HT-29 (cell line): ENCODE measurements around the gene SLC27A2. TPM values are rescaled to one million over a fixed set of nuclear protein-coding genes. Genes with fewer than 3 reads are reported as not detected.
"Not testable (repeated sequence)": the region's sequence is repeated elsewhere in the genome, so short reads cannot be mapped to it uniquely, and the experiment has no call there.

ENCODE experiments used
- DNase-seq: peaks from one replicate; pipeline ENCODE4 v3.0.0-alpha.2; 2015; ENCODE audit warnings: low spot score
- total RNA-seq: library from RNA; depleted of rRNA; stranded (reverse); fragments of >200 nt; shearing (Covaris generic); gene quantifications from 2 replicates; pipeline ENCODE4 v1.2.3, GENCODE V29; 2014

The SLC27A2 gene
- total RNA-seq, 1 experiment from 2014 or later, result 56.0 TPM

DNA sequence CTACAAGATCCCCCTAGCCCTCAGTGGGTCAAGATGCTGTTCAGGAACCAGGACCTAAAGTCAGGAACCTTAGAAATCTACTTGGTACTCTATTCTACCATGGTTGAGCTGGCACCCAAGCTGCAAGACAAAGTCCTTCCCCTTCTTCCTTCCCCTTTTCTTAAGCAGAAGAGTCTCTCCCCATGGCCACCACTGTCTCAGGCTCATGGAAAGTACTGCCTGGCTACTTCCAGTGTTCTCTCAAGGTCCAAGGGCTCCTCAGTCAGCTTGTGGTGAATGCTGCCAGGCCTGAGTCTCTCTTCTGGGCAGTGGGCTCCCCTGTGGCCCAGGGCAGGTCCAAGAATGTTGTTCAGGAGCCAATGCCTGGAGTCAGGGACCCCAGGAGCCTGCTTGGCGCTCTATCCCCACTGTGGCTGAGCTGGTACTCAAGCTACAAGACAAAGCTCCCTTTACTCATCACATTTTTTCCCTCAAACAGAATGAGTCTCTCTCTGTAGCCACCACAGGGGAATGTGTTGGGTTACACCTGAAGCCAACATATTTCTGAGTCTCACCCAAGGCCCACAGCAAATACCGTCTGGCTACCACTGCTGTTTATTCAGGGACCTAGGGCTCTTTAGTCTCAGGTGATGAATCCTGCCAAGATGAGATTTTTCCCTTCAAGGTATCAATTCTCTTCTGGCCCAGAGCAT, 18.1 kb upstream of the SLC27A2 start:
- no peak for DNase-seq

DNA sequence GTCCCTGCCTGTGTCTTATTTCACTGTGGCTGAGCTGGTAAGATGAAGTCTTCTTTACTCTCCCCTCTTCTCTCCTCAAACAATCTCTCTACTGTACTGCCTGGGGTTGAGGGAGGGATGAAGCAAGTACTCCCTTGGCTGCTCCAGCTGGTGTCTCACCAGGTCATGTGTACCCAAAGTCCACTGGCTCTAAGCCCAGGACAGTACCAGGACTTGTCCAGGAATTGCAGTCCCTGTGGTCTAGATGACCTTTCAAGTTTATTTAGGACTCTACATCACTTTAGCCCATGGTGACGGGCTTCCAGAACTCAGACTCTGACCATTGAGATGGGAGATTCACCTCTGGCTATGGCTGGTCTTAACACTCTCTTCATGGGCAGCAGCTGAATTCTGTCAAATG, 17.5 kb upstream of the SLC27A2 start:
- no peak for DNase-seq

DNA sequence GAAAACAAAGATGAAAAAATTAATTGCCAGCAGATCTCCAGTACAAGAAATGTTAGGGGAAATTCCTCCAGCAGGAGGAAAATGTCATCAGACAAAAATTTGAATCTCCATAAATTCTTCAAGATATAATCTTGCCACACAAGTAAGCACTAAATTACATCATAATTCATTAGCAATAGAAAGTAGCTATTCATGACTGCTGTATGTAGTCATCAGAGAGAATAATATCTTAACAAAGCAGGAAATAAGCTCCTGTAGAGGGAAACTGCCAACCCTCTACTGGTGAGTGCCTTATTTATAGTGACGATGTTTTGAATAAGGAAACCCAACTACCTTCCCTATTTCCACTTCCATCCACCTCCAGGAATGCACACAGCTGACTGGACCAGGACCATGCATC, 15.8 kb upstream of the SLC27A2 start:
- peak; percentile 31 for DNase-seq

DNA sequence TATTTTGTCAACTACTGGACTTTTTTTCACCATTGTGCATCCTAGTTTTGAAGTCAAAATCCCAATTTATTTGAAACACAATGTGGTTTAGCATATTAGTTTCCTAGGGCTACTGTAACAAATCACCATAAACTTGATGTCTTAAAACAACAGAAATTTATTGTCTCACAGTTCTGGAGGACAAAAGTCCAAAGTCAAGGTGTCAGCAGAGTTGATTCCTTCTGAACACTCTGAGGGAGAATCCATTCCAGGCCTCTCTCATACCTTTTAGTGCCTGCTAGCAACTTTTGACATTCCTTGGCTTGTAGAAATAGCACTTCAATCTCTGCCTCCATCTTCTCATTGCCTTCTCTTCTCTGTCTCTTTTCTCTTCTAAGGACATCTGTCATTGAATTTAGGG, 14.9 kb upstream of the SLC27A2 start:
- no peak for DNase-seq

DNA sequence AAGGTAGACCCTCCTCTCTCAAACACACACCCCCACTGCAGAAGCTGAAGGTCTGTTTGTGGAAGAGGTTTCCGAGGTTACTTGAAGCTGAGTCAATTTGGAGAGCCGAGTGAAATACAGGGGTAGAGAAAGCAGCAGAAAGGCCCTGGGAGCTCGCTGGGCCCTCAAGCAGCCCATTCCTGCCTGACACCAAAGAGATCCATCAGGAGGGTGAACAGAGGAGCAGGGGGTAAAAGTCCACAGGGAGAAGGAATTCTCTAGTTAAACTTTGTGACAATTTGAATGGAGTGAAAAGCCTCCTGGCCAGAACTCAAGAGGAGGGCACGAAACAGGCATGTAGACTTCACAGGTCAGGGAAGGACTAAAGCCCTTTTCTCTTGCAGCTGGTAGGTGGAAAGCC, 13.6 kb upstream of the SLC27A2 start:
- DNase-seq, result no peak

DNA sequence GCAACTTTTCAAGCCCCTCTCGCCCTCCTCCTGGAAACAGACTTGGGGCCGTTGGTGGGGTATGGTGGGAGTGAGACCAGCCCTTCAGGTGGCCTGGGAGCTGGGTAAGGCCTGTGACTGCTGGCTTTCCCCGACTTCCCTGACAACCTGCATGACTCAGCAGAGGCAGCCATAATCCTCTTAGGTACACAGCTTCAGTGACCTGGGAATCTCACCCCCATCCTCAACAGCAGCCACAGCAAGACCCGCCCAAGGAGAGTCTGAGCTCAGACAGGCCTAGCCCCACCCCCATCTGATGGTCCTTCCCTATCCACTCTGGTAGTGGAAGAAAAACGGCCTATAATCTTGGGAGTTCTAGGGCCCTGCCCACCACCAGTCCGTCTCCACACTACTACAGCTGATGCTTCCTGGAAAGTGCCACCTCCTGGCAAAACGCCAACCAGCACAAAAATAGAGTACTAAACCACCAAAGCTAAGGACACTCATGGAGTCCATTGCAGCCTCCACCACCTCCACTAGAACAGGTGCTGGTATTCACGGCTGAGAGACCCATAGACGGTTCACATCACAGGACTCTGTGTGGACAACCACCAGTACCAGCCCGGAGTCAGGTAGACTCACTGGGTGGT, 13.1 kb upstream of the SLC27A2 start:
- DNase-seq, result peak; percentile 44

DNA sequence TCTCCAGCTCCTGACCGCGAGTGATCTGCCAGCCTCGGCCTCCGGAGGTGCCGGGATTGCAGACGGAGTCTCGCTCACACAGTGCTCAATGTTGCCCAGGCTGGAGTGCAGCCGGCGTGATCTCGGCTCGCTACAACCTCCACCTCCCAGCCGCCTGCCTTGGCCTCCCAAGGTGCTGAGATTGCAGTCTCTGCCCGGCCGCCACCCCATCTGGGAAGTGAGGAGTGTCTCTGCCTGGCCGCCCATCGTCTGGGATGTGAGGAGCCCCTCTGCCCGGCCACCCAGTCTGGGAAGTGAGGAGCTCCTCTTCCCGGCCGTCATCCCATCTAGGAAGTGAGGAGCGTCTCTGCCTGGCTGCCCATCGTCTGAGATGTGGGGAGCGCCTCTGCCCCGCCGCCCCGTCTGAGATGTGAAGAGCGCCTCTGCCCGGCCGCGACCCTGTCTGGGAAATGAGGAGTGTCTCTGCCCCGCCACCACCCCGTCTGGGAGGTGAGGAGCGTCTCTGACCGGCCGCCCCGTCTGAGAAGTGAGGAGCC, 9.6 kb upstream of the SLC27A2 start:
- DNase-seq, result not testable (repeated sequence)

DNA sequence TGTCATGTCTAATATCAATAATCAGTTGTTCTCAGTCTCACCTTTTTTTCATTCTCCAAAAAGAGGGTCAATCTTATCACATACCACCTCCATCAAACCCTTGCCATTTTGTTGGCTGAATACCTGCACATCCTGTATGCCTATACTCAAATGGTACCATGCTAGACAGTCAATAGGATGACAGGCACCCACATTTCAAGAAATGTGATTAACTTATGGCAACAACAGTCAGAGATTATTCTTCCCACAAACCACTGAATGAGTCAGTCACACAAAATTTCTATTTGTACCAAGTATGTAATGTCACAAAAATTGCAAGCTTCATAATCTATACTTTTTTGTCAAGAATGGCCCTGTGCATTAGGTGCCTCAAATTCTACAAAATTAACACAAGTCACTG, 5.1 kb upstream of the SLC27A2 start:
- no peak for DNase-seq

DNA sequence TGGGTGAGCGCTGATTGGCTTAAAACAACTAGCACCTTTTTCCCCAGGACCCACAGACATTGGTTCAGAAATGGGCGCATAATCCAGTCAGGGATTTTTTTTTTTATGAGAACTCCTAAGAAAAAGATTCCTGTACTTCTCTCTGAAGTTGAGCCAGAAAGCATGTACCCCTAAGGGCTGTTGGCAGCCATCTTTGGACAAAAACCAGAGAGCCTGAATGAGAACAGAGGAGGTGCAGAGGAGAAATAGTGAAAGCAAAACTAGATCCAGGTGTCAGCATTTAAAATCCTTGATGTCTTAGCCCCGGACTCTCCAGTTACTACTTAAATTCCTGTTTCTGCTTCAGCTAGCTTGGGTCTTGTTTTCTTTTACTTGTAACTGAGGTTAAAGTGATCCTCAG, 1.9 kb upstream of the SLC27A2 start:
- no peak for DNase-seq

DNA sequence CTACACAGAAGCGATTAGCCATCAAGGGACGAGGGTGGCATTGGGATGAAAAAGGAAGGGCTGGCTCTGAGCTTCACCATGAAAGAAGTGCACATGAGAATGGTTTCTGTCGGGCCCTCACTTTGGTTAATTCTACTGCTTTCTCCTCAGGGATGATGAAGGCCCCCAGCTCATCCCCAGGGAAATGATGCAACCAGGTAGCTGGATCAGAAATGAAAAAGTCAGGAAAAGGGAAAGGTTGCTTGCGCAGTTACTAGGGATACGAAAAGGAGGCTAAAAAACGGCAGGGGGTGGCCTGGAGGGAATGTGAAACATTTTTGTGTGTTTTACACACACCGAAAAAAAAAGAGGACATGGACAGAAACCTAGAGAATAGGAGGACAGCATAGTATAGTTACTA, 1.4 kb upstream of the SLC27A2 start:
- DNase-seq, result no peak

DNA sequence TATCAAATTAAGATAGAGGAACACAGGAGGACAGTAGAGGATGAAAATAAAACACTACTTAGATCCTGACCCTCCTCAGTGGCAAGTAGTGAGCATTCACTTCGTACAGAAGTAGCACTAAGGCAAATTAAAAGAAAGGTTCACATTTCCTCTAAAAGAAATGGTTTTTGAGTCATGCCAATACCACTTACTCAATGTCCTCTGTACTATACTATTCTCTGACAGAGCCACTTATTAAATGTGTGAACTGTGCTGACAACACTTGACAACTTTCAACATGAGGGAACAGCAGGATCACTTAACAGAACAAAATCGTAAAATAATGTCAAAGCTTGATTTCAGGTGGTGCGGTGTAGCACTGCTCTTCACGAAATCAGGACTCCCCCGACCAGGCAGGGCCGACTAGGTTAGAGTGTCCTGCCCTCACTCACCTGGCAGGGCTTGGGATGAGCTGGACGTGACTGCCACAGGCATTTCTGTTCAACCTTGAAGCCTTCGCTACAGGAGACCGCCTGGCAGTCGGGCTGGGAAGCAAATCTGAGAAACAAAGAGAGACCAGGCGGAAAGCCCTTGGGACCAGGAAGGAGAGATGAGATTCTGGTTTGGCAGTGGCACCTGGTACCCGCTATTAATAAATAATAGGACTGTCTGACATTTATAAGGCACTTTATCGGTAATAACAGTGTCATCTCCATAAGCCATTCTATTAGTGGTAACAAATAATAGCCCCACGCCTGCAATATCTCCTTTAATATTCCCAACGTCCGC, 611 bp upstream of the SLC27A2 start:
- no peak for DNase-seq

DNA sequence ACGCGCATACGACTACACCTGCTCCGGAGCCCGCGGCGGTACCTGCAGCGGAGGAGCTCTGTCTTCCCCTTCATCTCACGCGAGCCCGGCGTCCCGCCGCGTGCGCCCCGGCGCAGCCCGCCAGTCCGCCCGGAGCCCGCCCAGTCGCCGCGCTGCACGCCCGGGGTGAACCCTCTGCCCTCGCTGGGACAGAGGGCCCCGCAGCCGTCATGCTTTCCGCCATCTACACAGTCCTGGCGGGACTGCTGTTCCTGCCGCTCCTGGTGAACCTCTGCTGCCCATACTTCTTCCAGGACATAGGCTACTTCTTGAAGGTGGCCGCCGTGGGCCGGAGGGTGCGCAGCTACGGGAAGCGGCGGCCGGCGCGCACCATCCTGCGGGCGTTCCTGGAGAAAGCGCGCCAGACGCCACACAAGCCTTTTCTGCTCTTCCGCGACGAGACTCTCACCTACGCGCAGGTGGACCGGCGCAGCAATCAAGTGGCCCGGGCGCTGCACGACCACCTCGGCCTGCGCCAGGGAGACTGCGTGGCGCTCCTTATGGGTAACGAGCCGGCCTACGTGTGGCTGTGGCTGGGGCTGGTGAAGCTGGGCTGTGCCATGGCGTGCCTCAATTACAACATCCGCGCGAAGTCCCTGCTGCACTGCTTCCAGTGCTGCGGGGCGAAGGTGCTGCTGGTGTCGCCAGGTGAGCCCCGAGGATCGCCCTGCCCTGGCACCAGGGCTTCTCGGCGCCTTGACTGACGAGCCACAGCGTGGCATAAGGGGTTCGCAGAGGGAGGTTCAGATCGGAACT, 420 bp downstream of the SLC27A2 start:
- DNase-seq, result peak; percentile 55

DNA sequence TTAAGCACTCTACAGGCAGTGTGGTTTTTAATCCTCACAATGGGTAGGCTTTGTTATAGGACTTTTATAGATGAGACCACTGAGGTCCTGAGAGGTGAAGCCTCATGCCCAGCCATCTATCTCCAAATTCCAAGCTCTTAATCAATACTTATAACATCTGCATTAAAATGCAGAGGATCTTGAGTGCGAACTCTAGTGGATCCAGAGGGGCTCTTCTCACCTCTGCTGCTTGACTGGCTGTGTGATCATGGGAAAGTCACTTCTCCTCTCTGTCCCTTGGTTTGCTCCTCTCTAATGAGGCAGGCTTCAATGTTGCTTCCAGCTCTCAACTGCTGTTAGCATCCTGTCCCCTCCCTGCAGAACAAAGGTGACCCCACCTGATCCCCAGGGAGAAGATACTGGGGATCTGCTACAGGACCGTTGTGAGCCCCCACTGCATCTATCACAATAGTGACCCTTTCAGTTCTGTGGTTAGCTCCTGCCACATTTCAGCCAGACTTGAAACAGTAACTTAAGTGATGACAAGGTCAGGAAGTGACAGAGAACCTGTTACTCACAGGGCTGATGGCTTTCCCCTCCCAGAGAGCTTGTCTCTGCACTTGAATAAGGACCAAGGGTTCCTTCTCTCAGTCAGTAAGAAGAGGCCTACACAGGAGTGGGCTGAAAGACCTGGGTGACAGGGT, 1.3 kb downstream of the SLC27A2 start:
- peak; percentile 32 for DNase-seq

DNA sequence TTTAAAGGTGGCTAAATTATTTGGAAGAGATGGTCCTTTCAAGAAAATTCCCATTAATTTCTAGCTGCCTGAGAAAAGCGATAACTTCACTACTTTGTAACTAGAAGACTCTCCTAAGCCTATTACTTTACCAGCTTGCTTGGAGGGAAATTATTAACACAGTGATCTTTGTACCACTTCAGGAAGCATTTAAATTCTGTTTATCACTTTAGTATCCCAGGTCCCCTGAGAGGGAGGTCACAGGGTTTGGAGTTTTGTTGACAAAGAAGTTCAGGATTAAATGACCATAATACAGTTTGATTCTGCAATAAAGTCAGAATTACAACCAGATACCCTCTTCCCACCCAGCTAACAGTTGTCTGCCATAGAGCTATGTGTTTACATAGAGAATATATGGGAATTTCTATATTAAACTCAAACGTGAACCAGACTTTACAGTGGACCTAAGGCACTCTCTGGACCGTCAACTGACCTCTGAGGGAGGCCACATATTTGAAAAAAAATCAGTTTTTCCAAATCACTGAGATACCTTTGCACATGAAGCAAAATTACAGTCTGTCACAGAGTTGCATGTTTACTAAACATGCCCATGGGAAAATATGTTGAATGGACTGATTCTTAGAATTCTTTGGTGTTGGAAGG, 3.0 kb downstream of the SLC27A2 start:
- DNase-seq, result no peak

DNA sequence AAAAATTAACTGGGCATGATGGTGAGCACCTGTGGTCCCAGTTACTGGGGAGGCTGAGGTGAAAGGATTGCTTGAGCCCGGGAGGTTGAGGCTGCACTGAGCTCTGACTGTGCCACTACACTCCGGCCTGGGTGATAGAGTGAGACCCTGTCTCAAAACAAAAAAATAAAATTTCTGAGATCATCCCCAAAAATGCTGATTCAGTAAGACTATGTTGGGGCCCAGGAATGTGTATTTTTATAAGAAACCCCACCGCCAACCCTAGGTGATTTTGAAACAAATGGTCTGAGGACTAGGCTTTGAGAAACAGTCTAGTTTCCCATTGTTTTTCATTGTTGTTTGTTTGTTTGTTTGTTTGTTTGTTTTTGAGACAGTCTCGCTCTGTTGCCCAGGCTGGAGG, 4.1 kb downstream of the SLC27A2 start:
- DNase-seq, result no peak

DNA sequence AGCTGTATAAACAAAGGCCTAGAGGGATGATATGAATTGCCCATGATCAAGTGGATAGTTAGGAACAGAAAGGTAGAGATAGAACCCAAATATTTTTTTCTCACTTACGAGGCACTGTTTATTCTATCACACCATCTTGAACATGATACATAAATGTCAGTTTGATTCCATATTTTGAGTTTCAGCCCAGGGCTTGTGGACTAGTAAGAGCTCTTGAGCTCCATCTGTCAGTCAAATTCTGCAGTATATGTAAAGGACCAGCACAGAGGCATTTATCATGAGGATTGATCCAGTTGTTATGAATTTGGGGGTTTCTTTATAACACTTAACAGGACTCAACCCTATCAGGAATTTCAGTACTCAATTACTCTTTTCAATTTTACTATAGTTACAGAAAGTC, 4.8 kb downstream of the SLC27A2 start:
- no peak for DNase-seq

DNA sequence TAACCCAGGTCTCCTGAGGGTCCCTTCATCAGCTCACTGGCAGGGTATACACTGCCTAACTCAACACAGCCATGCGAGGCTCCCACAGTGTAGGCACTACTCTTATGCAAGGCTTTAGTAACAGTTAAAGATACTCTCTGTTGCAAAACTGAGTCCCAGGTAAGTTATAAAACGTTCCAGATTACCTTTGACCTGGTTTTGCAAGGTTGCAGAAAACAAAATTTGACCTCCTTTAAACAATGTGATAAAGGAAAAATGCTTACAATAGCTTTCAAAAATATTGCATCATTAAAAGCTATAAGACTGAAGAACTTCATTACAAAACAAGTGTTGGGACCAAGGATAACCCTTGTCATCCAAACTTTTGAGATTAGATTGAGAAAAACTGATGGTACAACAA, 5.5 kb downstream of the SLC27A2 start:
- DNase-seq, result no peak

DNA sequence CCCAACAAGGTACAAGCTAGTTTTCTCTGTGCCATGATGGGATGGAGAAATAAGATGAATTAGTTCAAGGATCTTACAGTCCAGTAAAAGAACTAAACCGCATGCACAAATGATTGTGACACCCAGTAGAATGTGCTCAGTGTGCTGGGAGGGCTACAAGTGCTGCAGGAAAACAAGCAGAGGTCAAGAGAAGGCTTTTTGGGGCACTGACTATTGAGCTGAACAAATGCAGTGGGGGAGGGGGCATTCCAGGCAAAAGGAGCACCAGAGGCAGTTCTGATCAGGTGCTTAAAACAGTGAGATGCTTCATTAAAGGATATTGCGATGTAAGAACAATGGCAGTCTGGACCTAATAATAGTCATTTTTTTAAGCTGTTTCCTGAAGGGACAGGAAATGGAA, 6.0 kb downstream of the SLC27A2 start:
- DNase-seq, result no peak

DNA sequence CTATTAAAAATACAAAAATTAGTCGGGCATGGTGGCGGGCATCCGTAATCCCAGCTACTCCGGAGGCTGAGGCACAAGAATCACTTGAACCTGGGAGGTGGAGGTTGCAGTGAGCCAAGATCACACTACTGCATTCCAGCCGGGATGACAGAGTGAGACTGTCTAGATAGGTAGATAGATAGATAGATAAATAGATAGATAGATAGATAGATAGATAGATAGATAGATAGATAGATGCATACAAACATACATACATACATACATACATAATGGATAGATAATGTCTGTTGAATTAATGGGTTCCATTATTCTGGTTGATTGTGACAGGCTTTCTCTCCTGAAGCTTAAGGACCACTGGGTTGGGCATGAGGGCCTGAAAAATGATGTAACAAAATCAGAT, 6.8 kb downstream of the SLC27A2 start:
- not testable (repeated sequence) for DNase-seq

DNA sequence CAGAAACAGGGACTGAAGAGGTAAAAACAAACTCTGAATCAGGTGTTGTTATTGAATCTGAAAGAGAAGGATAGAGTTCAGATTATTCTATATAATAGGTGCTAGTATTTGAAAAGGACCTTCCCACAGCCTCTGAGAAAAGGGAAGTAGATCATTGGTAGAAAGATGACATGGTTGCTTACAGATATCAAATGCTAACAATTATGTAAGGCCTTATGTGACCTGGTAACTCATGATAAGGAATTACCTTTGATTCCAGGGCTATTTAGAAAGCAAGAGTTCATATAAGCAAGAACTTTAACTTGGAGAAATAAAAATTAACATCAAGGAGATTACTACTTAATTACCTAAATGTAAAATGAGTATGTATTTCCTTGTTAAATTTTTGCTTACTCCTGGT, 7.6 kb downstream of the SLC27A2 start:
- no peak for DNase-seq

DNA sequence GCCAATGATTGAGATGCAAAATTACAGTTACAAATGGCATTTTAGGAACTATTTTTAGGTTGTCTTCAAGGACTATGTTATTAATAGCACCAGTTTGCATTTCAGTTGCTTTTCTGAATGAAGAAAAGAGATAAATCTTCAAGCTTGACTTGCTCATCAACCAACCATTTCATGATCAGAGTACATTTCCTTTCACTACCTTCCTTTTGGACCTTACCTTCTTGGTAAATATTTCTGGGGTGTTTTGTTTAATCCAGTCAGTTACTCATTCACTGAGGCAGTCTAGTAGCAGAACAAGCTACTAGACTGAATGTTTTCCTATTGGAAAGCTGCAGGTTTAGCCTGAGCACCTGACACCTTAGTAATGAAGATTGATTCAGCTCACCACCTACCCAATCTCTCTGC, 8.2 kb downstream of the SLC27A2 start:
- no peak for DNase-seq
